Measurements from ENCODE around the gene NELL2. TPM values are rescaled to one million over a fixed set of nuclear protein-coding genes. Genes with fewer than 3 reads are reported as not detected.

NELL2 gene
- total and polyA plus RNA-seq, 9 of the 15 experiments (the other 6 are each of a cell fraction or from before 2014, with no cell fraction given): 0.32 to 1.1 (median 0.53) TPM

GRCh38 chr12:44875417-44875953, 630 bp downstream of the NELL2 start:
- H4K20me1 ChIP-seq (replicated peaks; ENCODE audit: control insufficient read depth, insufficient read depth, low read length): no peaks in the 10 kb centered on the region
- 8% methylated on average over 27 of the region's 27 CpGs for WGBS (ENCODE audit: insufficient coverage, low coverage, missing lambda C conversion rate)
- H3K9ac ChIP-seq (ENCODE audit: insufficient read depth in 1 of 2, low read depth in 2 of 2, low read length in 2 of 2): no peak overlapping the region
- H3K36me3 ChIP-seq (ENCODE audit: control insufficient read depth, insufficient read depth, low read length): no peaks in the 10 kb centered on the region
- H3K27ac ChIP-seq (ENCODE audit: extremely low read depth, low read depth, low read length): no peak overlapping the region
- intact Hi-C loops (cut with micrococcal nuclease) (no loop called here), in situ Hi-C loops (cut with MboI) (no loop called here)
- DNase-seq (ENCODE audit: extremely low read depth in 1 of 4, low spot score in 3 of 4) (no peak), ATAC-seq (peak; percentile 28), FAIRE-seq (no peak)
- ChIA-PET POLR2A (no interaction called here), CTCF (ENCODE audit: low intra/inter-chr PET ratio) (no interaction called here)
- BruUV-seq (replicated peaks): no TSS peak
- peaks cover 7 to 9% of the 10 kb centered on the region in 2 experiments; a peak in 4 of 5 replicates for H3K27me3 ChIP-seq (ENCODE audit: control insufficient read depth in 2 of 2, insufficient read depth in 2 of 2, low read length in 2 of 2)
- H3K4me3 ChIP-seq: peak overlapping the region; percentile 35
- H3K9me3 ChIP-seq (replicated peaks; ENCODE audit: control insufficient read depth, insufficient read depth, low read depth, low read length): no peaks in the 10 kb centered on the region
- no peak for TF ChIP-seq E2F6 (IDR thresholded peaks at IDR 0.05; ENCODE audit: borderline replicate concordance in 1 of 2, extremely low read depth in 1 of 2, insufficient read depth in 1 of 2, insufficient read length in 1 of 2, low read depth in 1 of 2, low read length in 1 of 2, poor library complexity in 1 of 2, severe bottlenecking in 1 of 2)
- H3K4me2 ChIP-seq (ENCODE audit: insufficient read depth, low read length): peak overlapping the region; percentile 66; the same call in 1 of the 2 replicates
- H3K79me2 ChIP-seq (ENCODE audit: control insufficient read depth, insufficient read depth, low read length): no peaks in the 10 kb centered on the region
- H3K4me1 ChIP-seq (replicated peaks in 1 of 2; ENCODE audit: control insufficient read depth in 2 of 2, insufficient read depth in 2 of 2, low read length in 2 of 2): peaks cover 0 to 14% of the 10 kb centered on the region in 2 experiments; a peak in 2 of 5 replicates
- no peaks in the 10 kb centered on the region for H3K9me1 ChIP-seq (ENCODE audit: control insufficient read depth, insufficient read depth, low read length)
- H2AFZ ChIP-seq (ENCODE audit: low read depth, low read length): no peak overlapping the region

- 13% methylated on average over 10 of the region's 12 CpGs for WGBS (ENCODE audit: insufficient coverage, low coverage, missing lambda C conversion rate)
- ATAC-seq (no peak), DNase-seq (ENCODE audit: extremely low read depth in 1 of 4, low spot score in 3 of 4) (no peak), FAIRE-seq (no peak)
- no TSS peak for BruUV-seq (replicated peaks)
- peaks cover 0 to 14% of the 10 kb centered on the region in 2 experiments; a peak in 2 of 5 replicates for H3K4me1 ChIP-seq (replicated peaks in 1 of 2; ENCODE audit: control insufficient read depth in 2 of 2, insufficient read depth in 2 of 2, low read length in 2 of 2)
- H3K27me3 ChIP-seq (ENCODE audit: control insufficient read depth in 2 of 2, insufficient read depth in 2 of 2, low read length in 2 of 2): peaks cover 7 to 9% of the 10 kb centered on the region in 2 experiments; a peak in 4 of 5 replicates
- no peak for TF ChIP-seq SMARCA4 (IDR thresholded peaks at IDR 0.05)
- no peak for TF ChIP-seq ZNF655 (CRISPR knock-in tag; IDR thresholded peaks at IDR 0.05)
- no peak for TF ChIP-seq RBM15 (IDR thresholded peaks at IDR 0.05; ENCODE audit: insufficient read depth, low read length)
- ChIA-PET POLR2A (no interaction called here), CTCF (ENCODE audit: low intra/inter-chr PET ratio) (no interaction called here)
- no peaks in the 10 kb centered on the region for H3K9me3 ChIP-seq (replicated peaks; ENCODE audit: control insufficient read depth, insufficient read depth, low read depth, low read length)
- no peak overlapping the region for H3K4me3 ChIP-seq
- H3K27ac ChIP-seq (ENCODE audit: extremely low read depth, low read depth, low read length): no peak overlapping the region
- intact Hi-C loops (cut with micrococcal nuclease): no loop called here
- H3K4me2 ChIP-seq (ENCODE audit: insufficient read depth, low read length): no peak overlapping the region
- H3K9ac ChIP-seq (ENCODE audit: insufficient read depth in 1 of 2, low read depth in 2 of 2, low read length in 2 of 2): no peak overlapping the region
- no peaks in the 10 kb centered on the region for H3K36me3 ChIP-seq (ENCODE audit: control insufficient read depth, insufficient read depth, low read length)
- H3K79me2 ChIP-seq (ENCODE audit: control insufficient read depth, insufficient read depth, low read length): no peaks in the 10 kb centered on the region
- no peak overlapping the region for H2AFZ ChIP-seq (ENCODE audit: low read depth, low read length)
- no peaks in the 10 kb centered on the region for H4K20me1 ChIP-seq (replicated peaks; ENCODE audit: control insufficient read depth, insufficient read depth, low read length)
- in situ Hi-C loops (cut with MboI): no loop called here
- H3K9me1 ChIP-seq (ENCODE audit: control insufficient read depth, insufficient read depth, low read length): no peaks in the 10 kb centered on the region
These were observed 1.1 kb downstream of the NELL2 start for GRCh38 chr12:44874981-44875416.

Data from K562 (cell line).